Neural cell (in vitro differentiated cells): ENCODE data around the gene ZNF207. TPM values are rescaled to one million over a fixed set of nuclear protein-coding genes. Genes with fewer than 3 reads are reported as not detected.

ENCODE experiments used
- H2AFZ ChIP-seq: fragments of 200-600, 300-800 bp; sonication (generic), shearing (Covaris generic); 2 replicates; pipeline ENCODE4 v1.6.0; 2014; ENCODE audit warnings: low read depth, mild to moderate bottlenecking, antibody characterized with exemption, low read length, moderate library complexity
- H3F3A ChIP-seq: fragments of 200-600 bp; shearing (Covaris generic); 2 replicates; pipeline ENCODE4 v1.6.1; 2016; ENCODE audit warnings: mild to moderate bottlenecking, moderate library complexity, mixed read lengths, antibody characterized with exemption, low read length; ENCODE audit not compliant: insufficient read depth, poor library complexity, severe bottlenecking
- H3K27ac ChIP-seq: fragments of 200-600, 300-800 bp; sonication (generic), shearing (Covaris generic); 2 replicates; pipeline ENCODE4 v1.5.1; 2014; ENCODE audit warnings: mild to moderate bottlenecking, low read length, moderate library complexity
- H3K27me3 ChIP-seq: fragments of 300-800, 200-600 bp; sonication (generic), shearing (Covaris generic); 2 replicates; pipeline ENCODE4 v1.6.0; 2014; ENCODE audit warnings: mild to moderate bottlenecking, low read depth, low read length, moderate library complexity; ENCODE audit not compliant: insufficient read depth
- H3K36me3 ChIP-seq: fragments of 300-800, 200-600 bp; sonication (generic), shearing (Covaris generic); 2 replicates; pipeline ENCODE4 v1.5.1; 2014; ENCODE audit warnings: mild to moderate bottlenecking, antibody characterized with exemption, low read length, moderate library complexity; ENCODE audit not compliant: insufficient read depth
- H3K4me2 ChIP-seq: fragments of 300-800, 200-600 bp; sonication (generic), shearing (Covaris generic); 2 replicates; pipeline ENCODE4 v1.6.0; 2014; ENCODE audit warnings: mild to moderate bottlenecking, low read length
- H3K4me3 ChIP-seq: fragments of 300-800, 200-600 bp; sonication (generic), shearing (Covaris generic); 2 replicates; pipeline ENCODE4 v1.5.1; 2014; ENCODE audit warnings: mild to moderate bottlenecking, low read length, moderate library complexity
- H3K79me2 ChIP-seq: fragments of 200-600 bp; shearing (Covaris generic); replicated peaks from 2 replicates; pipeline ENCODE4 v1.6.0; 2014; ENCODE audit warnings: mild to moderate bottlenecking, low read length, moderate library complexity; ENCODE audit not compliant: insufficient read depth
- H3K9ac ChIP-seq: fragments of 300-800, 200-600 bp; sonication (generic), shearing (Covaris generic); 2 replicates; pipeline ENCODE4 v1.6.1; 2016; ENCODE audit warnings: mild to moderate bottlenecking, low read length, mixed read lengths
- H3K9me2 ChIP-seq: fragments of 200-600 bp; shearing (Covaris generic); 2 replicates; pipeline ENCODE4 v1.6.1; 2016; ENCODE audit warnings: mild to moderate bottlenecking, low read length, mixed read lengths; ENCODE audit not compliant: insufficient read depth
- H3K9me3 ChIP-seq: fragments of 200-600, 300-800 bp; sonication (generic), shearing (Covaris generic); 2 replicates; pipeline ENCODE4 v1.6.1; 2016; ENCODE audit warnings: mild to moderate bottlenecking, mixed run types, low read length, moderate library complexity, mixed read lengths
- H4K20me1 ChIP-seq: fragments of 200-600 bp; shearing (Covaris generic); 2 replicates; pipeline ENCODE4 v1.6.1; 2016; ENCODE audit warnings: mild to moderate bottlenecking, mixed run types; ENCODE audit not compliant: insufficient read depth
- EP300 ChIP-seq: fragments of 450-650 bp; conservative IDR thresholded peaks from 2 replicates; pipeline ENCODE4 v1.6.1; 2014; ENCODE audit warnings: antibody characterized with exemption, mild to moderate bottlenecking, moderate library complexity; ENCODE audit not compliant: poor library complexity, severe bottlenecking
- EZH2 ChIP-seq: fragments of 200-600, 300-800 bp; shearing (Covaris generic), sonication (generic); IDR thresholded peaks from 2 replicates; pipeline ENCODE4 v1.6.1; 2014; ENCODE audit warnings: antibody characterized with exemption, low read length, borderline replicate concordance, mild to moderate bottlenecking; ENCODE audit not compliant: insufficient read depth, poor library complexity, severe bottlenecking
- MXI1 ChIP-seq: fragments of 450-650 bp; conservative IDR thresholded peaks from 2 replicates; pipeline ENCODE4 v1.6.1; 2014; ENCODE audit warnings: antibody characterized with exemption, mild to moderate bottlenecking; ENCODE audit not compliant: poor library complexity, severe bottlenecking
- POLR2AphosphoS5 ChIP-seq: IDR thresholded peaks from 2 replicates; pipeline ENCODE4 v1.6.1; 2012
- RAD21 ChIP-seq: fragments of 450-650 bp; conservative IDR thresholded peaks from 2 replicates; pipeline ENCODE4 v1.6.1; 2014; ENCODE audit warnings: antibody characterized with exemption, mild to moderate bottlenecking, moderate library complexity
- SMC3 ChIP-seq: fragments of 450-650 bp; conservative IDR thresholded peaks from 2 replicates; pipeline ENCODE4 v1.6.1; 2014; ENCODE audit warnings: antibody characterized with exemption, mild to moderate bottlenecking, moderate library complexity; ENCODE audit not compliant: poor library complexity
- TAF1 ChIP-seq: IDR thresholded peaks from 2 replicates; pipeline ENCODE4 v1.6.1; 2012; ENCODE audit warnings: low read depth
- polyA plus RNA-seq: library from polyadenylated mRNA; depleted of rRNA; stranded (reverse); fragments of >200 nt; gene quantifications from 2 replicates; pipeline ENCODE4 v1.2.3, GENCODE V29; 2014
- TF ChIP-seq, protein P1 (sequence below): IDR thresholded peaks from 2 replicates; pipeline ENCODE4 v1.6.1; 2012; ENCODE audit warnings: borderline replicate concordance
- TF ChIP-seq, protein P2 (sequence below): fragments of 450-650 bp; IDR thresholded peaks from 2 replicates; pipeline ENCODE4 v1.5.1; 2014; ENCODE audit warnings: antibody characterized with exemption, mild to moderate bottlenecking, moderate library complexity; ENCODE audit not compliant: poor library complexity, severe bottlenecking

ZNF207 gene
- polyA plus RNA-seq, 1 donor from 2014 or later = 188 TPM

DNA sequence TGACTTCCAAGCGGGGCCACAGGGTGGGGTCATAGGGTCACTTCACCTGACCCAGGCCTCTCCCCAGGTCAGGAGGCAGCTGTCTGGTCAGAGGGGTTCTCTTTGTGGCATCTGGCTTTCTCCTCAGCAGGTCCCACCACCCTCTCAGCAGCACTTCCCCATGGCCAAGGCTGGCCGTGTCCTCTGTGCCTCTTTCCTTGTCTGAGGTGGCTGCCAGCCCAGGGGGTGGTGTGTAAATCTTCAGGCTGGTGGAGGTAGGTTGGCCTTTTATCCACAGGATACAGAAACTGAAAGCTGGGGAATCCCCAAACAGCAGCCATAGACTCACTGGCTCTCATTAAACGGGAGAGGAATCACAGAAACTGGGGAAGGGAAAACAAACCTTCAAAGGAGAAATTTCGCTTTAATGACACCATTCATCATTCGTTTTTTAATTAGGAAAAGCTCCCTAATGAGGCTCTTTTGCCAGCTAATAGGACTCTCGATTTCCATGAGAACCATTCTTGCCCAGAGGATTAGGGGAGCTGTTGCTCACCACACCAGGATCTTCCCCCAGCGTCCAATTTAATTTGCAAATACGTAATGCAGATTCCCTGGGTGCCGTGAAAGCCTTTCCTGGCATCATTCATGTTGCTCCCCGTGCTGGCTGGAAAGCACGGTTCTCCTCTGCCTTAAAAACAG, 26.0 kb upstream of the ZNF207 start:
- TF ChIP-seq EZH2 (no peak), EP300 (no peak), POLR2AphosphoS5 (no peak), SMC3 (no peak), MXI1 (no peak), TAF1 (no peak), RAD21 (no peak)
- TF ChIP-seq, protein P1, sequence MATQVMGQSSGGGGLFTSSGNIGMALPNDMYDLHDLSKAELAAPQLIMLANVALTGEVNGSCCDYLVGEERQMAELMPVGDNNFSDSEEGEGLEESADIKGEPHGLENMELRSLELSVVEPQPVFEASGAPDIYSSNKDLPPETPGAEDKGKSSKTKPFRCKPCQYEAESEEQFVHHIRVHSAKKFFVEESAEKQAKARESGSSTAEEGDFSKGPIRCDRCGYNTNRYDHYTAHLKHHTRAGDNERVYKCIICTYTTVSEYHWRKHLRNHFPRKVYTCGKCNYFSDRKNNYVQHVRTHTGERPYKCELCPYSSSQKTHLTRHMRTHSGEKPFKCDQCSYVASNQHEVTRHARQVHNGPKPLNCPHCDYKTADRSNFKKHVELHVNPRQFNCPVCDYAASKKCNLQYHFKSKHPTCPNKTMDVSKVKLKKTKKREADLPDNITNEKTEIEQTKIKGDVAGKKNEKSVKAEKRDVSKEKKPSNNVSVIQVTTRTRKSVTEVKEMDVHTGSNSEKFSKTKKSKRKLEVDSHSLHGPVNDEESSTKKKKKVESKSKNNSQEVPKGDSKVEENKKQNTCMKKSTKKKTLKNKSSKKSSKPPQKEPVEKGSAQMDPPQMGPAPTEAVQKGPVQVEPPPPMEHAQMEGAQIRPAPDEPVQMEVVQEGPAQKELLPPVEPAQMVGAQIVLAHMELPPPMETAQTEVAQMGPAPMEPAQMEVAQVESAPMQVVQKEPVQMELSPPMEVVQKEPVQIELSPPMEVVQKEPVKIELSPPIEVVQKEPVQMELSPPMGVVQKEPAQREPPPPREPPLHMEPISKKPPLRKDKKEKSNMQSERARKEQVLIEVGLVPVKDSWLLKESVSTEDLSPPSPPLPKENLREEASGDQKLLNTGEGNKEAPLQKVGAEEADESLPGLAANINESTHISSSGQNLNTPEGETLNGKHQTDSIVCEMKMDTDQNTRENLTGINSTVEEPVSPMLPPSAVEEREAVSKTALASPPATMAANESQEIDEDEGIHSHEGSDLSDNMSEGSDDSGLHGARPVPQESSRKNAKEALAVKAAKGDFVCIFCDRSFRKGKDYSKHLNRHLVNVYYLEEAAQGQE = no peak
- TF ChIP-seq, protein P2, sequence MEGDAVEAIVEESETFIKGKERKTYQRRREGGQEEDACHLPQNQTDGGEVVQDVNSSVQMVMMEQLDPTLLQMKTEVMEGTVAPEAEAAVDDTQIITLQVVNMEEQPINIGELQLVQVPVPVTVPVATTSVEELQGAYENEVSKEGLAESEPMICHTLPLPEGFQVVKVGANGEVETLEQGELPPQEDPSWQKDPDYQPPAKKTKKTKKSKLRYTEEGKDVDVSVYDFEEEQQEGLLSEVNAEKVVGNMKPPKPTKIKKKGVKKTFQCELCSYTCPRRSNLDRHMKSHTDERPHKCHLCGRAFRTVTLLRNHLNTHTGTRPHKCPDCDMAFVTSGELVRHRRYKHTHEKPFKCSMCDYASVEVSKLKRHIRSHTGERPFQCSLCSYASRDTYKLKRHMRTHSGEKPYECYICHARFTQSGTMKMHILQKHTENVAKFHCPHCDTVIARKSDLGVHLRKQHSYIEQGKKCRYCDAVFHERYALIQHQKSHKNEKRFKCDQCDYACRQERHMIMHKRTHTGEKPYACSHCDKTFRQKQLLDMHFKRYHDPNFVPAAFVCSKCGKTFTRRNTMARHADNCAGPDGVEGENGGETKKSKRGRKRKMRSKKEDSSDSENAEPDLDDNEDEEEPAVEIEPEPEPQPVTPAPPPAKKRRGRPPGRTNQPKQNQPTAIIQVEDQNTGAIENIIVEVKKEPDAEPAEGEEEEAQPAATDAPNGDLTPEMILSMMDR = no peak
- Histone ChIP-seq H4K20me1 (no peaks in the 10 kb centered on the region), H3K79me2 (no peaks in the 10 kb centered on the region), H3K27ac (no peak overlapping the region), H3K36me3 (no peaks in the 10 kb centered on the region), H3K9me2 (no peaks in the 10 kb centered on the region), H2AFZ (no peak overlapping the region), H3K4me3 (no peak overlapping the region), H3K4me2 (no peak overlapping the region), H3F3A (no peaks in the 10 kb centered on the region), H3K27me3 (no peaks in the 10 kb centered on the region), H3K9ac (no peak overlapping the region), H3K9me3 (no peaks in the 10 kb centered on the region)

DNA sequence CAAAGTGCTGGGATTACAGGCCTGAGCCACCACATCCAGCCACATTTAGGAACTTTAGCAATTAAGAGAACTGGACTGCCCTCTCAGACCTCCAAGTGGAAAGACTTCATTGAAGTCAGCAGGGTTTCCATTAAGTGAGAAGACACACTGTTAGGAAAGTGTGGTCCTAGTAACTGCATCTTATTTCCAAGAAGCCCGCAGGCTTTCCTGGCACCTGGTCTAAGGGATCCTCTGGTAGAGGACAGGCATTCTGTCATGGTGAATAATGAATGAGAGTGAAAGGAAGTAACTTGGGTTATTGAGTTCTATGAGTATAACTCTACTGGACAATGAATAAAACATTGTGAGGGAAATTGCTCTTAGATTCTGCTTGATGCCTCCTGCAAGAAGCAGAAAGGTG, 22.0 kb upstream of the ZNF207 start:
- no peak overlapping the region for H2AFZ ChIP-seq
- no peak overlapping the region for H3K4me3 ChIP-seq
- no peaks in the 10 kb centered on the region for H3K36me3 ChIP-seq
- no peak overlapping the region for H3K4me2 ChIP-seq
- no peaks in the 10 kb centered on the region for H3K9me2 ChIP-seq
- no peak overlapping the region for H3K9ac ChIP-seq
- H3K9me3 ChIP-seq = no peaks in the 10 kb centered on the region
- no peak for TF ChIP-seq RAD21
- no peak for TF ChIP-seq EZH2
- TF ChIP-seq POLR2AphosphoS5 = no peak
- TF ChIP-seq SMC3 = no peak
- TF ChIP-seq, protein P1 = no peak
- no peak for TF ChIP-seq MXI1
- TF ChIP-seq EP300 = no peak
- no peak for TF ChIP-seq TAF1
- TF ChIP-seq, protein P2 = no peak
- H3F3A ChIP-seq = no peaks in the 10 kb centered on the region
- no peaks in the 10 kb centered on the region for H3K27me3 ChIP-seq
- H4K20me1 ChIP-seq = no peaks in the 10 kb centered on the region
- H3K27ac ChIP-seq = no peak overlapping the region
- no peaks in the 10 kb centered on the region for H3K79me2 ChIP-seq
